Heart right ventricle (tissue), 16 donors: ENCODE results near the gene RPUSD4. TPM values are rescaled to one million over a fixed set of nuclear protein-coding genes. Genes with fewer than 3 reads are reported as not detected.
A peak's percentile ranks its signal among the peaks of the same experiment; 100 is the strongest.

Source experiments
- ATAC-seq, 8 donors: fragments of 200-7000 bp; cut with Tn5 transposase; one replicate each; pipeline ENCODE4 v1.9.1; 2020; ENCODE audit warnings: mild to moderate bottlenecking in 8 of 8, moderate library complexity in 8 of 8, moderate number of reproducible peaks in 1 of 8
- DNase-seq, 2 donors: peaks; one replicate each; pipeline ENCODE4 v3.0.0-alpha.2; 2020
- H3K27ac ChIP-seq, 10 donors: fragments of 200-600 bp; sonication (generic) in 2 of 10; one replicate each; pipeline versions ENCODE4 v1.5.0 to v1.8.0; 2020 to 2022; ENCODE audit warnings: mild to moderate bottlenecking in 3 of 10
- H3K27me3 ChIP-seq, 7 donors: fragments of 200-600 bp; one replicate each; pipeline ENCODE4 v1.8.0; 2021 to 2022; ENCODE audit warnings: mild to moderate bottlenecking in 2 of 7
- H3K36me3 ChIP-seq, 9 donors: fragments of 200-600 bp; sonication (generic) in 1 of 9; one replicate each; pipeline versions ENCODE4 v1.5.0 to v1.8.0; 2020 to 2022; ENCODE audit warnings: mild to moderate bottlenecking in 2 of 9
- H3K4me1 ChIP-seq, 9 donors: fragments of 200-600 bp; sonication (generic) in 1 of 9; one replicate each; pipeline versions ENCODE4 v1.5.0 to v1.8.0; 2020 to 2022; ENCODE audit warnings: mild to moderate bottlenecking in 4 of 9
- H3K4me3 ChIP-seq, 10 donors: fragments of 200-600 bp; sonication (generic) in 2 of 10; one replicate each; pipeline versions ENCODE4 v1.5.0 to v1.8.0; 2020 to 2022; ENCODE audit warnings: mild to moderate bottlenecking in 7 of 10, moderate library complexity in 2 of 10
- H3K9me3 ChIP-seq, 11 donors: fragments of 200-600 bp in 10 of 11; sonication (generic) in 2 of 11; one replicate each; pipeline versions ENCODE4 v1.5.0 to v1.8.0; 2013 to 2022; ENCODE audit warnings: mild to moderate bottlenecking in 2 of 11, control low read depth in 1 of 11, moderate library complexity in 1 of 11
- CTCF ChIP-seq, 9 donors: fragments of 200-600 bp; sonication (generic) in 2 of 9; IDR thresholded peaks; one replicate each; pipeline versions ENCODE4 v1.5.0 to v1.8.0; 2021 to 2022; ENCODE audit warnings: antibody characterized with exemption in 9 of 9, mild to moderate bottlenecking in 5 of 9, moderate library complexity in 1 of 9
- WGBS, 2 donors: extraction: QIAGEN DNeasy Blood & Tissue Kit; methylation state at CpG; one replicate each; pipeline ENCODE4 v1.1.7; 2013; ENCODE audit warnings: inconsistent platforms in 1 of 2; 5-methylcytosine and 5-hydroxymethylcytosine counted together
- intact Hi-C, 10 donors: fragments of 100-400 bp; cut with DNase I; formaldehyde crosslinking; loops; one replicate each; pipeline versions ENCODE4 v1.11.1 to v1.14.2; 2022
- polyA plus RNA-seq, 2 donors: library from polyadenylated mRNA; stranded (reverse); fragments of 200-250 nt; gene quantifications; one replicate each; pipeline ENCODE4 v1.2.3, GENCODE V29; 2013
- total RNA-seq, 10 donors: library from RNA; stranded (reverse); fragmentation: NEBNext Ultra II Directional in 3 of 10; extraction: Animal tissue kit (Norgen Biotek cat#: 25700) in 3 of 10; gene quantifications; one replicate each; pipeline versions ENCODE4 v1.2.1 to v1.2.4, GENCODE V29; 2021 to 2023
- donor health status: Arrhythmogenic right ventricular cardiomyopathy.
- donor health status: ischemic (EF 13 %, LVEDD 7.1; RV severe dilation, severe dysfunction).
- donor health status: healthy with polysubstance abuse.
- donor health status: DM: no; HTN: yes; CAD: no.
- donor health status: DM: no; HTN: no; CAD: no.
- donor health status: ischemic (EF 25% LVEDD 6.9; RV normal size, moderate dysfunction).
- donor health status: ischemic (EF 25% LVEDD 5.7; RV mildly dilated, moderate dysfunction).
- donor health status: healthy.
- donor health status: DM: yes; HTN: yes; CAD: no.
- donor health status: Ischemic cardiomyopathy.
- donor health status: ischemic (EF 35%, LVEDD 5.7; RV mildly dilated, moderate dysfunction).
- donor health status: nonischemic (EF 11% LVEDD 7.7; RV severe dilation, severe dysfunction).
- donor health status: DM: yes; HTN: yes; CAD: no.
- donor health status: PGD.
- donor health status: ischemic (EF 29% LVEDD 5.4; RV normal size, mild dysfunction).
- donor health status: nonischemic (EF 23%, LVEDD 6.1; RV moderate dilation, normal function).

The RPUSD4 gene
- total and polyA plus RNA-seq, 12 donors, result 12.8 to 70.0 (median 36.8) TPM

GRCh38 chr11:126165311-126165720, 46.1 kb downstream of the RPUSD4 start:
- ATAC-seq, result no peak

GRCh38 chr11:126164781-126165180, 46.7 kb downstream of the RPUSD4 start:
- intact Hi-C loops, result no loop called here
- no peak for TF ChIP-seq CTCF (IDR thresholded peaks at IDR 0.05)
- Histone ChIP-seq H3K4me3 (no peak overlapping the region), H3K4me1 (no peaks in the 10 kb centered on the region), H3K27ac (no peak overlapping the region), H3K36me3 (no peaks in the 10 kb centered on the region), H3K27me3 (peaks cover 0 to 7% (median 0%) of the 10 kb centered on the region in 7 donors), H3K9me3 (no peaks in the 10 kb centered on the region)
- DNase-seq, result no peak
- 87 to 89% methylated on average over 8 of the region's 8 CpGs for WGBS, 2 donors
- ATAC-seq, result no peak

More at GRCh38 chr11:126165311-126165720, 46.1 kb downstream of the RPUSD4 start:
- intact Hi-C loops, result no loop called here
- H3K4me1 ChIP-seq, result no peaks in the 10 kb centered on the region
- WGBS, 2 donors, result 86 to 87% methylated on average over 9 of the region's 9 CpGs
- H3K27me3 ChIP-seq, result peaks cover 0 to 7% (median 0%) of the 10 kb centered on the region in 7 donors
- no peak overlapping the region for H3K27ac ChIP-seq
- DNase-seq, result no peak
- no peak overlapping the region for H3K4me3 ChIP-seq
- no peaks in the 10 kb centered on the region for H3K9me3 ChIP-seq
- H3K36me3 ChIP-seq, result no peaks in the 10 kb centered on the region
- no peak for TF ChIP-seq CTCF (IDR thresholded peaks at IDR 0.05)

- TF ChIP-seq CTCF (IDR thresholded peaks at IDR 0.05), result no peak
- Histone ChIP-seq H3K27ac (no peak overlapping the region), H3K9me3 (no peaks in the 10 kb centered on the region), H3K4me3 (no peak overlapping the region), H3K4me1 (no peaks in the 10 kb centered on the region), H3K27me3 (peaks cover 0 to 7% (median 0%) of the 10 kb centered on the region in 7 donors), H3K36me3 (no peaks in the 10 kb centered on the region)
- WGBS, 2 donors, result 78 to 86% methylated on average over 9 of the region's 9 CpGs
- ATAC-seq (no peak), DNase-seq (no peak)
- intact Hi-C loops, result no loop called here
These were observed 47.7 kb downstream of the RPUSD4 start for GRCh38 chr11:126163779-126164178.

- Histone ChIP-seq H3K36me3 (no peaks in the 10 kb centered on the region), H3K9me3 (no peaks in the 10 kb centered on the region), H3K4me1 (no peaks in the 10 kb centered on the region), H3K27ac (no peak overlapping the region), H3K4me3 (no peak overlapping the region), H3K27me3 (peaks cover 0 to 7% (median 0%) of the 10 kb centered on the region in 7 donors)
- peak in 1 of 8 donors; percentile 10 for ATAC-seq
- DNase-seq, result no peak
- TF ChIP-seq CTCF (IDR thresholded peaks at IDR 0.05), result no peak
- intact Hi-C loops, result no loop called here
- 73 to 90% methylated on average over 22 of the region's 22 CpGs for WGBS, 2 donors
These were observed 48.3 kb downstream of the RPUSD4 start for GRCh38 chr11:126163074-126163700.
